Neural progenitor cell (in vitro differentiated cells): Measurements from ENCODE around the gene FGF10. TPM values are rescaled to one million over a fixed set of nuclear protein-coding genes. Genes with fewer than 3 reads are reported as not detected.

Experiments
- DNase-seq: peaks from one replicate; pipeline ENCODE4 v3.0.0-alpha.2; 2016; ENCODE audit warnings: low spot score
- H2AFZ ChIP-seq: fragments of 200-600 bp; sonication (generic); replicated peaks from 2 replicates; pipeline ENCODE4 v1.6.1; 2016; ENCODE audit warnings: antibody characterized with exemption
- H3F3A ChIP-seq: fragments of 200-600 bp; sonication (generic); 2 replicates; pipeline ENCODE4 v1.6.1; 2016; ENCODE audit warnings: antibody characterized with exemption, low read depth
- H3K27ac ChIP-seq: fragments of 200-600 bp; sonication (generic); 2 replicates; pipeline ENCODE4 v1.5.1; 2016; ENCODE audit warnings: mild to moderate bottlenecking
- H3K27me3 ChIP-seq: fragments of 200-600 bp; sonication (generic); 2 replicates; pipeline ENCODE4 v1.6.1; 2016; ENCODE audit warnings: mild to moderate bottlenecking, moderate library complexity
- H3K36me3 ChIP-seq: fragments of 200-600 bp; sonication (generic); 2 replicates; pipeline ENCODE4 v1.5.1; 2016
- H3K4me1 ChIP-seq: fragments of 200-600 bp; sonication (generic); 2 replicates; pipeline ENCODE4 v1.6.1; 2016; ENCODE audit warnings: mixed run types
- H3K4me2 ChIP-seq: fragments of 200-600 bp; sonication (generic); 2 replicates; pipeline ENCODE4 v1.6.1; 2016
- H3K4me3 ChIP-seq: fragments of 200-600 bp; sonication (generic); 2 replicates; pipeline ENCODE4 v1.5.1; 2016
- H3K79me2 ChIP-seq: fragments of 200-600 bp; sonication (generic); 2 replicates; pipeline ENCODE4 v1.6.1; 2016; ENCODE audit warnings: low read depth
- H3K9ac ChIP-seq: fragments of 200-600 bp; sonication (generic); 2 replicates; pipeline ENCODE4 v1.6.1; 2016
- H3K9me3 ChIP-seq: fragments of 200-600 bp; sonication (generic); 2 replicates; pipeline ENCODE4 v1.5.1; 2016; ENCODE audit warnings: low read depth
- H4K20me1 ChIP-seq: fragments of 200-600 bp; sonication (generic); 2 replicates; pipeline ENCODE4 v1.6.1; 2016; ENCODE audit warnings: low read depth
- H3K27ac Mint-ChIP-seq: 3 replicates; pipeline ENCODE4 v1.8.0; 2021; ENCODE audit warnings: mixed read lengths
- H3K27me3 Mint-ChIP-seq: 2 replicates; pipeline ENCODE4 v1.8.0; 2022; ENCODE audit warnings: low read depth, mild to moderate bottlenecking, inconsistent platforms, moderate library complexity, mixed read lengths; ENCODE audit not compliant: insufficient read depth
- H3K36me3 Mint-ChIP-seq: 3 replicates; pipeline ENCODE4 v1.8.0; 2021; ENCODE audit warnings: mixed read lengths
- H3K4me1 Mint-ChIP-seq: 3 replicates; pipeline ENCODE4 v1.8.0; 2021; ENCODE audit warnings: mixed read lengths
- H3K4me3 Mint-ChIP-seq: 3 replicates; pipeline ENCODE4 v1.8.0; 2021; ENCODE audit warnings: mild to moderate bottlenecking, moderate library complexity, mixed read lengths
- H3K9me3 Mint-ChIP-seq: 3 replicates; pipeline ENCODE4 v1.8.0; 2020; ENCODE audit warnings: mixed read lengths
- EZH2 ChIP-seq: fragments of 200-600 bp; sonication (generic); IDR thresholded peaks from 2 replicates; pipeline ENCODE4 v1.6.1; 2017; ENCODE audit warnings: antibody characterized with exemption, mild to moderate bottlenecking, moderate library complexity
- EZH2phosphoT487 ChIP-seq: fragments of 200-600 bp; sonication (generic); IDR thresholded peaks from 2 replicates; pipeline ENCODE4 v1.6.1; 2017; ENCODE audit warnings: antibody characterized with exemption
- total RNA-seq: library from RNA; depleted of rRNA; stranded (reverse); fragments of >200 nt; gene quantifications from 2 replicates; pipeline ENCODE4 v1.2.3, GENCODE V29; 2015; ENCODE audit warnings: low replicate concordance
- TF ChIP-seq, protein P1 (sequence below): fragments of 200-600 bp; sonication (generic); IDR thresholded peaks from 2 replicates; pipeline ENCODE4 v1.5.1; 2017; ENCODE audit warnings: antibody characterized with exemption, mild to moderate bottlenecking

The FGF10 gene
- total RNA-seq, 1 donor from 2014 or later: 0.37 TPM

DNA sequence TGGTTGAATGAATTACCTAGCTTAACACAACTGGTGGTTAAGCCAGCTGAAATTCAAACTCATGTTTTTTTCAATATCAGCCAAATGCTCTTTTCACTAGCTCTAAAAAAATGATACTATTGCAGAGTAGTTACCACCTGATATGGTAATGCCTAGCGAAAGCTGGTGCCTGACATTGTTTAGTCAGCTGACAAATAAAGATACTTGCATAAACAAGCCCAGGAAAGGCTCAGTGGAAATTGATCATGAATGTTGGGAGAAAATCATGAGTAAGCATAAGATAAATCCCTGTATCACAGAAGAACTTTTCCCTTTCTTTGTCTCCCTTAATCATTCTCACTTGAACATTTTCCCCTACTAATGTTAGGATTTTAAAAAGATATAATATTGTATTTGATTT is 54.6 kb downstream of the FGF10 start:
- no peak overlapping the region for H3K27ac ChIP-seq
- no peak overlapping the region for H2AFZ ChIP-seq
- H3K36me3 ChIP-seq: no peaks in the 10 kb centered on the region
- DNase-seq: no peak
- no peaks in the 10 kb centered on the region for H3K9me3 ChIP-seq
- no peaks in the 10 kb centered on the region for H3K36me3 Mint-ChIP-seq
- TF ChIP-seq EZH2phosphoT487 (no peak), EZH2 (no peak)
- TF ChIP-seq, protein P1, sequence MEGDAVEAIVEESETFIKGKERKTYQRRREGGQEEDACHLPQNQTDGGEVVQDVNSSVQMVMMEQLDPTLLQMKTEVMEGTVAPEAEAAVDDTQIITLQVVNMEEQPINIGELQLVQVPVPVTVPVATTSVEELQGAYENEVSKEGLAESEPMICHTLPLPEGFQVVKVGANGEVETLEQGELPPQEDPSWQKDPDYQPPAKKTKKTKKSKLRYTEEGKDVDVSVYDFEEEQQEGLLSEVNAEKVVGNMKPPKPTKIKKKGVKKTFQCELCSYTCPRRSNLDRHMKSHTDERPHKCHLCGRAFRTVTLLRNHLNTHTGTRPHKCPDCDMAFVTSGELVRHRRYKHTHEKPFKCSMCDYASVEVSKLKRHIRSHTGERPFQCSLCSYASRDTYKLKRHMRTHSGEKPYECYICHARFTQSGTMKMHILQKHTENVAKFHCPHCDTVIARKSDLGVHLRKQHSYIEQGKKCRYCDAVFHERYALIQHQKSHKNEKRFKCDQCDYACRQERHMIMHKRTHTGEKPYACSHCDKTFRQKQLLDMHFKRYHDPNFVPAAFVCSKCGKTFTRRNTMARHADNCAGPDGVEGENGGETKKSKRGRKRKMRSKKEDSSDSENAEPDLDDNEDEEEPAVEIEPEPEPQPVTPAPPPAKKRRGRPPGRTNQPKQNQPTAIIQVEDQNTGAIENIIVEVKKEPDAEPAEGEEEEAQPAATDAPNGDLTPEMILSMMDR: no peak
- no peak overlapping the region for H3K4me3 ChIP-seq
- H3F3A ChIP-seq: peaks cover 15% of the 10 kb centered on the region
- H3K4me3 Mint-ChIP-seq: no peak overlapping the region
- no peaks in the 10 kb centered on the region for H3K79me2 ChIP-seq
- H4K20me1 ChIP-seq: no peaks in the 10 kb centered on the region
- H3K27ac Mint-ChIP-seq: no peak overlapping the region
- peaks cover 32% of the 10 kb centered on the region for H3K4me1 Mint-ChIP-seq
- H3K9ac ChIP-seq: no peak overlapping the region
- no peak overlapping the region for H3K4me2 ChIP-seq
- peaks cover 26% of the 10 kb centered on the region for H3K4me1 ChIP-seq
- no peaks in the 10 kb centered on the region for H3K27me3 ChIP-seq
- no peaks in the 10 kb centered on the region for H3K27me3 Mint-ChIP-seq
- no peaks in the 10 kb centered on the region for H3K9me3 Mint-ChIP-seq

DNA sequence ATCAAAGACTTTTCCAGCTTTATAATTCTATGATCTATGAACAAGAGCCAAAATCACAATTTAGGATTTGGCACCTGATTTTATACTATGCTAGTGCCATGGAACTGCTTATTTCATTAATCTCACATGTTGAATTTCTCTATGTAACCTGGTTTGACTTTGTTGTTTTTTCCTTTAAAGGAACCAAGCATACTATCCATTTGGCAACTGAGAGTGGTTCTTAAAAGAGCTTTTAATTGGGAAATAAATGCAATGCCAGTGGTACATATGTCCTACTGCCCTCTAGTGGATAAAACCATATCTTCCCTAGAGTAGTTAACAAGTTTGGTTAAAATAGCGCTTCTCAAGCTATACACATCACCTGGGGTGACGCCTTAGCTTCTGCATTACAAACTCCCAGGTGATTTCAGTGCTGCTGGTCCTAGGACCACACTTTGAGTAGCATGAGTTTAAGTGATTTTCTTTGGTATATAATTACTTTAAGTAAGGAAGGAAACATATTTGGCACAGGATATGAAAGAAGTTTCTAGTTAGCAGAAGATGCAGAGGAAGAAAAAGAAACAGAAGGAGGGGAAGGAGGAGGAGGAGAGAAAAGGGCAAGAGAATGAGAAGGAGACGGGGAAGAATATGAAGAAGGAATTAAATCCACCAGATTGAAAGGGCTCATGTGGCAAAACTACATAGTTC is 56.8 kb downstream of the FGF10 start:
- TF ChIP-seq EZH2 (no peak), EZH2phosphoT487 (no peak)
- TF ChIP-seq, protein P1: peak; percentile 85
- peaks cover 37% of the 10 kb centered on the region for H3K4me1 ChIP-seq
- Mint-ChIP-seq H3K9me3 (no peaks in the 10 kb centered on the region), H3K27me3 (no peaks in the 10 kb centered on the region), H3K4me1 (peaks cover 46% of the 10 kb centered on the region), H3K4me3 (no peak overlapping the region), H3K36me3 (no peaks in the 10 kb centered on the region), H3K27ac (no peak overlapping the region)
- no peak overlapping the region for H3K27ac ChIP-seq
- no peaks in the 10 kb centered on the region for H3K27me3 ChIP-seq
- H3K4me2 ChIP-seq: no peak overlapping the region
- peak overlapping the region; percentile 62 for H2AFZ ChIP-seq
- no peaks in the 10 kb centered on the region for H3K79me2 ChIP-seq
- H3K36me3 ChIP-seq: no peaks in the 10 kb centered on the region
- peaks cover 19% of the 10 kb centered on the region for H3F3A ChIP-seq
- no peaks in the 10 kb centered on the region for H4K20me1 ChIP-seq
- no peak overlapping the region for H3K9ac ChIP-seq
- peak; percentile 81 for DNase-seq
- no peak overlapping the region for H3K4me3 ChIP-seq
- H3K9me3 ChIP-seq: no peaks in the 10 kb centered on the region

DNA sequence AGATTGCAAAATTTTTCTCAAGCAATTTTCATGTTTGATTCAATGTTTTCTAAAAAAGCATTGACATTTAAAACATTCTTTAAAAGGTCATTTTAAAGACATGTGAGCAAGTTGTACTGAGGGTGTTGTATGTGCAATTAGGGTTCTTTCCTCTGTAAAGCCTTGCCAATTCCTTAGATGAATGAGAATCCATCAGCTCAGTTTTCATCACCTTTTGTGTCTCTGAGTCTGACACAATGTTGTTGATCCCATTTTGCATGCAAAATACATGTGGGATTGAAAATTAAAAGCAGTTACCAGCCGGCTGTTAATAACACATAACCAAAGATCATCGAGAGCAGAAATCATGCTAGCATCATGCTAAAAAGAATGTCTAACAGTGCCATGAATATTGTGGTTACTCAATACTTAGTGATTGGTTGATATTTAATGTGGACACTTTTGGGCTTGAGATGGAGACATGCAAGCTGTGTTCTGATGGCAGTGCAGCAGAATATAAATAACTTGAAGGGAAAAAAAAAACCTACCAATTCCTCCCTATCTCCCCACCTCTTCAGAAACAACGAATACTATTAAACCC is 57.7 kb downstream of the FGF10 start:
- Histone ChIP-seq H3K9me3 (no peaks in the 10 kb centered on the region), H3K79me2 (no peaks in the 10 kb centered on the region), H3K4me3 (no peak overlapping the region), H3K36me3 (no peaks in the 10 kb centered on the region), H3F3A (peaks cover 19% of the 10 kb centered on the region), H3K4me2 (no peak overlapping the region), H2AFZ (peak overlapping the region; percentile 62), H3K9ac (no peak overlapping the region), H3K27ac (no peak overlapping the region), H3K4me1 (peaks cover 44% of the 10 kb centered on the region), H3K27me3 (no peaks in the 10 kb centered on the region), H4K20me1 (no peaks in the 10 kb centered on the region)
- Mint-ChIP-seq H3K4me1 (peaks cover 46% of the 10 kb centered on the region), H3K36me3 (no peaks in the 10 kb centered on the region), H3K4me3 (no peak overlapping the region), H3K27me3 (no peaks in the 10 kb centered on the region), H3K9me3 (no peaks in the 10 kb centered on the region), H3K27ac (no peak overlapping the region)
- TF ChIP-seq, protein P1: no peak
- TF ChIP-seq EZH2 (no peak), EZH2phosphoT487 (no peak)
- DNase-seq: no peak
